Measurements from ENCODE around the gene SLC39A12.

The SLC39A12 gene

GRCh38 chr10:17989908-17990767, 38.4 kb downstream of the SLC39A12 start:
- Mint-ChIP-seq H3K9me3 (no peaks in the 10 kb centered on the region), H3K27me3 (ENCODE audit: low read depth) (peaks cover 5% of the 10 kb centered on the region), H3K36me3 (ENCODE audit: low read depth) (no peaks in the 10 kb centered on the region), H3K4me3 (no peak overlapping the region), H3K27ac (no peak overlapping the region), H3K4me1 (no peaks in the 10 kb centered on the region)
- TF ChIP-seq CTCF (IDR thresholded peaks at IDR 0.05; ENCODE audit: unreplicated experiment in 3 of 3): no peak

GRCh38 chr10:17992266-17992665, 40.5 kb downstream of the SLC39A12 start:
- TF ChIP-seq CTCF (IDR thresholded peaks at IDR 0.05; ENCODE audit: unreplicated experiment in 3 of 3): no peak
- no peaks in the 10 kb centered on the region for H3K36me3 Mint-ChIP-seq (ENCODE audit: low read depth)

DNA sequence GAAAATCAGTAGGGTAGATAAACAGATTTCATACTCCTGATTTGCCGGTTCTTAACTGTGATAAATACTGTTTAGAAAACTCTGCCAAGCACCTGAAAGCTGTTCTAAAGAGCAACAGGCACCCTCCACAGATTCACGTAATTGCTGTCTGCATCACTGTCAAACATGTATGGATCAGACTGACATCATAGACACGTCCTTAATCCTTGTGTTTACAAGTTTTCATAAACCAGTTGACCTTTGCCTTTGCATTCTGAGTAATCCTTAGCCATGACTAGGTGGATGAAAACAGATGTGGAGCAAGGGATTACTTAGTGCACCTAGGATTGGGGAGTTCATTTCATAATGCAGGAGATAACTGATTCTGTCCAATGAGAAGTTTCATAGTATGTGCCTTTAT, 41.6 kb downstream of the SLC39A12 start:
- no peak overlapping the region for H3K27ac Mint-ChIP-seq
- H3K27me3 Mint-ChIP-seq (ENCODE audit: low read depth): peaks cover 5% of the 10 kb centered on the region
- no peaks in the 10 kb centered on the region for H3K9me3 Mint-ChIP-seq
- no peaks in the 10 kb centered on the region for H3K4me1 Mint-ChIP-seq
- H3K36me3 Mint-ChIP-seq (ENCODE audit: low read depth): no peaks in the 10 kb centered on the region
- TF ChIP-seq CTCF (IDR thresholded peaks at IDR 0.05; ENCODE audit: unreplicated experiment in 3 of 3): no peak
- no peak overlapping the region for H3K4me3 Mint-ChIP-seq

More at GRCh38 chr10:17992266-17992665, 40.5 kb downstream of the SLC39A12 start:
- Mint-ChIP-seq H3K9me3 (no peaks in the 10 kb centered on the region), H3K27ac (no peak overlapping the region), H3K4me3 (no peak overlapping the region), H3K4me1 (no peaks in the 10 kb centered on the region), H3K27me3 (ENCODE audit: low read depth) (peaks cover 5% of the 10 kb centered on the region)

- H3K9me3 Mint-ChIP-seq: no peaks in the 10 kb centered on the region
- TF ChIP-seq CTCF (IDR thresholded peaks at IDR 0.05; ENCODE audit: unreplicated experiment in 3 of 3): no peak
- H3K36me3 Mint-ChIP-seq (ENCODE audit: low read depth): no peaks in the 10 kb centered on the region
- peaks cover 13% of the 10 kb centered on the region for H3K4me1 Mint-ChIP-seq
- no peak overlapping the region for H3K4me3 Mint-ChIP-seq
- no peaks in the 10 kb centered on the region for H3K27me3 Mint-ChIP-seq (ENCODE audit: low read depth)
- no peak overlapping the region for H3K27ac Mint-ChIP-seq
These were observed 48.9 kb downstream of the SLC39A12 start for GRCh38 chr10:18000601-18001000.

DNA sequence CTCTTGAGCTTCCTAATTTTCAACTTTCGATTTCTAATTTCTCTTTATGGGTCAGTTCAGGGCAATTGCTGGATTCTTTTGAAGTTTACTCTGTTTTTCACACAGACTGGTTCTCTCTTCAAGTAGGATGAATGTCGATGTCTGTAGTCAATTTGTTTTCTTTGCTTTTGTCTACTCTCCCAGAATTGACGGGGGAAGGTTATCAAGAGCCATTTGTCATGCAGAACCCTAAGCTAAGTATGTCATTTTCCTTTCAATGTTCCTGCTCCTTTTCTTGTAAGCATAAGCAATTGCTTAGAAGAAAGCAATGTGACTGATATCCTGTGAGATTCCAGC, 53.7 kb downstream of the SLC39A12 start:
- H3K36me3 Mint-ChIP-seq (ENCODE audit: low read depth): no peaks in the 10 kb centered on the region
- peak overlapping the region; percentile 91 to 97 (median 97) for H3K27ac Mint-ChIP-seq
- H3K4me1 Mint-ChIP-seq: peaks cover 42% of the 10 kb centered on the region
- no peaks in the 10 kb centered on the region for H3K9me3 Mint-ChIP-seq
- H3K4me3 Mint-ChIP-seq: peak overlapping the region in 2 of 3 experiments; percentile 14 to 21
- no peak for TF ChIP-seq CTCF (IDR thresholded peaks at IDR 0.05; ENCODE audit: unreplicated experiment in 3 of 3)
- no peaks in the 10 kb centered on the region for H3K27me3 Mint-ChIP-seq (ENCODE audit: low read depth)

Data from nephron (organoid).